GM12864 (cell line): Measurements from ENCODE around the gene DCUN1D2.

Experiments
- DNase-seq: peaks from one replicate; pipeline ENCODE4 v3.0.0-alpha.2; 2011; ENCODE audit warnings: low read depth
- H3K4me3 ChIP-seq: 2 replicates; pipeline ENCODE4 v1.5.1; 2011; ENCODE audit warnings: mild to moderate bottlenecking, low read depth, low read length, control low read depth
- TF ChIP-seq, protein P1 (sequence below): IDR thresholded peaks from 2 replicates; pipeline ENCODE4 v1.5.1; 2011; ENCODE audit warnings: low read depth, mild to moderate bottlenecking, moderate library complexity, low read length, control low read depth, inconsistent platforms; ENCODE audit errors: missing control alignments

DCUN1D2 gene

DNA sequence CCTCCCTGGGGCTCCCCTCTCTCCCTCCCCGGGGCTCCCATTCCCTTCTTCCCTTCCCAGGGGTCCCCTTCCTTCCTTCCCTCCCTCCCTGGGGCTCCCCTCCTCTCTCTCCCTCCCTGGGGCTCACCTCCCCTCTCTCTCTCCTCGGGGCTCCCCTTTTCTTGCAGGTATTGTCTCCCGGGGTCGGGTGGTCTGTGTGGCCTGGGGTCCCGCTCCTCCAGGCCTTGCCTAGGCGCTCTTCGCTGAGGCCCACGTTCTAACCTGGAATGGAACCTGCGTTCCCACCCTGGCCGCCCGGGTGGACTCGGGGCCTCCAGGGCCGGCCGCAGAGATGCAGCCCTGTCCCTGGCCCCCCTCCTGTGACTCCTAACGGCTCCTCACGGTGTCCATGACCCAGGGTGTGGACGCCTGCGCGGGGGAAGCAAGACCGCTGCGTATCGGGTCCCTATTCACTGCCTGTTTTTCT is 940 bp upstream of the DCUN1D2 start:
- H3K4me3 ChIP-seq, result peak overlapping the region; percentile 61
- TF ChIP-seq, protein P1, sequence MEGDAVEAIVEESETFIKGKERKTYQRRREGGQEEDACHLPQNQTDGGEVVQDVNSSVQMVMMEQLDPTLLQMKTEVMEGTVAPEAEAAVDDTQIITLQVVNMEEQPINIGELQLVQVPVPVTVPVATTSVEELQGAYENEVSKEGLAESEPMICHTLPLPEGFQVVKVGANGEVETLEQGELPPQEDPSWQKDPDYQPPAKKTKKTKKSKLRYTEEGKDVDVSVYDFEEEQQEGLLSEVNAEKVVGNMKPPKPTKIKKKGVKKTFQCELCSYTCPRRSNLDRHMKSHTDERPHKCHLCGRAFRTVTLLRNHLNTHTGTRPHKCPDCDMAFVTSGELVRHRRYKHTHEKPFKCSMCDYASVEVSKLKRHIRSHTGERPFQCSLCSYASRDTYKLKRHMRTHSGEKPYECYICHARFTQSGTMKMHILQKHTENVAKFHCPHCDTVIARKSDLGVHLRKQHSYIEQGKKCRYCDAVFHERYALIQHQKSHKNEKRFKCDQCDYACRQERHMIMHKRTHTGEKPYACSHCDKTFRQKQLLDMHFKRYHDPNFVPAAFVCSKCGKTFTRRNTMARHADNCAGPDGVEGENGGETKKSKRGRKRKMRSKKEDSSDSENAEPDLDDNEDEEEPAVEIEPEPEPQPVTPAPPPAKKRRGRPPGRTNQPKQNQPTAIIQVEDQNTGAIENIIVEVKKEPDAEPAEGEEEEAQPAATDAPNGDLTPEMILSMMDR, result no peak
- DNase-seq, result no peak

DNA sequence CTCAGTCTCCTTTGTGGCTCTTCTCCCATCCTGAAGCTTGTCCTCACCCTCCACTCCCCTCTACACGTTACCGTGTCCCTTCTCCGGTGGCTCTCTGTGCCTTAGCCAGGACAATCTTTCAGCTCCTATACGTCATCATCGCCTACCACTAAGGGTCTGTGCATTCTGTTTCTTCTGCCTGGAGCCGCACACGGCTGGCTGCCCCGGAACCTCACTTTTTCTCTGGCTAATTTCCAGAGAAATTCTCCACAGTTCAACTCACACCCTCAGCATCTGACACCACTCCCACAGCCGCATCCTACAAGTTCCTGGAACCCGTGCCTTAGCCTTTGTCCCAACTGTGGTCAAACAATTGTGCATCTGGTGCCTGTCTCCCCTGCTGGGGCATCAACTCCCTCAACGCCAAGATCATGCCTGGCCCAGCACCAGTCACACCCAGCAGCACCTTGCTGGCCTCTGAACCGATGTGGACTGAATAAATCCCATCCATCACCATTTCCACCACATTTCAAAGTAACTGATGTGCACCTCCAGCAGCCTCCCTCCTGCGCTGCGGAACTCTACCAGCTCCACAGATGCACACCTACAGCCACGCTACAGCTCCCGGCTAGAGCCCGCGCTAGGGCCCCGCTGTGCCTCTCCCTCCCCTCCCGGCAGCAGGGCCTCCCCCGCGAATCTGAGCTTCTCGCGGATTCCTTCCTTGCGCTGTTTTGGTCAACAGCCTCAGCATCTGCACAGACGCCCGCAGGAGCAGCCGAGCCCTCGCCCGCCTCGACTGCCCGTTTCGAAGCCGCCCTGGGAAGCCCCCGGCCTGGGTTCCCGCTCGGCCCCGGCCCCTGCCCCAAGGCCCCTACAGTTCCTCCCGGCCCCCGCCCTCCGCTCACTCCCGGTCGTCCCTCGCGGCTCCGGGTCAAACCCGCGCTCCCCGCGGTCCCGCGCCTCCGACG is 689 bp downstream of the DCUN1D2 start:
- TF ChIP-seq, protein P1, result no peak

DNA sequence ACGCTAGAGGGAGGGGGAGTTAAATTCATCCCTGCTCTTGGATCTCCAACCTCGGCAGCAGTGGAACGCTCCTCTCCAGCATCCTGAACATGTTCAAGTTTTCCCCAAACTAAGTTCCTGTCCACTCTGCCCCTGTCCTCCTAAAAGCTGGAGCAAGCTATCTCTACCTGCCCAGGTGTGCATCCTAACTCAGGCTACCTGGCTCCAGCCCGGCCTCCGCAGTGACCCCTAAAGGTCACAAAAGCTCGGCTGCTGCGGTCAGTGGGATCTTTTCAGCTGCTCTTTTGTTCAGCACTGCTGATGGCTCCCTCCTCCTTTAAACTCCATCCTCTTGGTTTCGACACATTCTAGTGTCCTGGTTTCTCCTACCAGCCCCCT is 1.4 kb downstream of the DCUN1D2 start:
- TF ChIP-seq, protein P1, result no peak
- peak overlapping the region; percentile 61 for H3K4me3 ChIP-seq
- no peak for DNase-seq

More for the DNA sequence above, 689 bp downstream of the DCUN1D2 start:
- peak overlapping the region; percentile 61 for H3K4me3 ChIP-seq
- no peak for DNase-seq

DNA sequence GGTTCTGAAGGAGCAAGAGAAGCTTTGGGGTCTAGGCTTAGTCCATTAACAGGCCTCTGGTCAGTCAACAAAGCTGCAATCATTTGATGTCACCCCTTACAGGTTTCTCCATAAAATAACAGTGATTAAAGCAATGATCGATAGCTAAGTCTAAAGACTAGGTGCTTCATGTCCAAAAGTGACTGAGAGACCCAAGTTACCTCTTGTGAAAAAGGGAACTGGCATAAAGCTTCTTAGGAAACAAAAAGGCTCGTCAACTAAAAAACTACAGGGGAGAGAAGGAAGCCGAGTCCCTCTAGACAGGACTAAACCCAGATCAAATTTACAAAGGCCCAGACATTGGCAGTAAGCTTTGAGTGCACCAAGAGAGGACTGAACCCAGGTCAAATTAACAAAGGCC is 2.2 kb downstream of the DCUN1D2 start:
- TF ChIP-seq, protein P1, result no peak
- no peak overlapping the region for H3K4me3 ChIP-seq
- no peak for DNase-seq

DNA sequence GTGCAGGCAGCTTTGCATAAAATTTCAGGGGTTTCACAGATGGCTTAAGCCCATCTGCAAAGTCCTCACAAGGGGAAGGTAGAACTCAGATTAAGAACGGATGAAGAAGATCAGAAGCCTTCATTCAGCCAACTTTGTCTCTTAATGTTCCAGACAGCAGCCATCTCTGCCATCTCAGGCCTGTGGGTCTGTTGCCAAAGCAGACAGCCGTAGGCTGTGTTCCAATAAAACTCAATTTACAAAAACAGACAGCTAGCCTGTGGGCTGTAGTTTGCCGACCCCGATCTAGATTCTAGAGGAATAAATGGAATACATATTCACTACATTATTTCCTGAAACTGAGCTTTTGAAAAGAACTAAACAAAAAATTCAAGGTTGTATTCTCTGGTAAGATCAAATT is 3.8 kb downstream of the DCUN1D2 start:
- TF ChIP-seq, protein P1, result no peak

DNA sequence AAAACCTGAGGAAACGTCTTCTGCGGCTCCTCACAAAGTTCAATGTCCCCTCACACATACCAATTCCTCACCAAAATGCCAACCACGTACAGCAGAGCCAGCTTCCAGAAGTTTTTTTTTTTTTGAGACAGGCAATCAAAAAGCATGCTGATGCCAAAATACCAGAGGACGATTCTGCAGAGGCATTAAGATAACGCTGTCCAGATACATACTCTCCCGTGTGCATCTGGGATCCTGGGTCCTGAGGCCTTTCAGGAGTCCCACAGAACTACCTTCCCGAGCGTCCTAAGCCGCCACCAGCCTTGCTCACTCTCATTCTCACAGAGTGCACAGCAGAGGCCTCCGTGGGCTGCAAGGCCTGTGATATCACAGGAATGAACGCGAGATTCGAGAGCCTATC is 5.0 kb downstream of the DCUN1D2 start:
- H3K4me3 ChIP-seq, result no peak overlapping the region
- DNase-seq, result no peak
- TF ChIP-seq, protein P1, result no peak

More for the DNA sequence above, 3.8 kb downstream of the DCUN1D2 start:
- DNase-seq, result no peak
- H3K4me3 ChIP-seq, result no peak overlapping the region
